ENCODE results near the gene RBM24.
"Not testable (repeated sequence)": the region's sequence is repeated elsewhere in the genome, so short reads cannot be mapped to it uniquely, and the experiment has no call there.

The RBM24 gene

DNA sequence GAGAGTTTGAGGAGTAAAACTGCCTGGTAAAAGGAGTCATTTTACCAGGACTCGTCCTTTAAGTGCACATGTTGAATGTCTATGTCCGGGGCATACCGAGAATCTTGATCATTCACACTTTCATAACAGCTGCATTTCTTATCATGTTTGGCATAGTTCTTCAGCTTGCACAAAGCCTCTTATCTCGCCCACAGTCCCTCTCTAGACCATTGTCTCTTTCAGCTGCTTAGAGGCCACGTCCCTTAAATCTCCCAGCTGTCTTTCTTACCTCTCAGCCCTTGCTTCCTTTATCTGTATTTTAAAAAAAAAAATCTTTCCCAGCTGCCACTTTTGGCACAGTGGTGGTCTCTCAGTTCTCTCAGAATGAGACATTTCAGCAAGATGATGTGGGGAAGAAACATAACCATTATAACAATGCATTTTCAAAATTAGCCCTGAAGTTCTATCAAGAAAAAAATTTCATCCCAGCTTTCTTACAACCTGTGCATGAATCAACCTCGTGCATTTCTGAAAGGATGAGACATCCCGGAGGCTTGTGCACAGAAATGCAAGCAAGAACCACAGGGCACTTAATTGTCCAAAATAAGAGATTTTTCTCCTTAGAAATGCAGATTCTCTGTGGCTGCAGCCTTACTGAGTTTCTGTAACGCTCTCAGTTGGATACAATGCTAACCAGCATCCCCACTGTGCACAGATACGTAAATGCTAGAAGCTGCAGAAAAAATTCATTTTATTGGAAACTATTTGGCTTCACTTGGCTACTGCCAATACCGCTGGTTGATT is 24.2 kb downstream of the RBM24 start:
- TF ChIP-seq FOXK2 (IDR thresholded peaks at IDR 0.05): no peak
- TF ChIP-seq BHLHE40 (IDR thresholded peaks at IDR 0.05; ENCODE audit: borderline replicate concordance): no peak
- no peak for TF ChIP-seq SP1 (IDR thresholded peaks at IDR 0.05)
- TF ChIP-seq L3MBTL2 (conservative IDR thresholded peaks at IDR 0.05): no peak
- TF ChIP-seq HDGF (IDR thresholded peaks at IDR 0.05; ENCODE audit: borderline replicate concordance): no peak
- TF ChIP-seq ARNT (IDR thresholded peaks at IDR 0.05): no peak
- no peak for TF ChIP-seq NFRKB (IDR thresholded peaks at IDR 0.05)
- TF ChIP-seq TARDBP (IDR thresholded peaks at IDR 0.05): no peak
- TF ChIP-seq CTBP1 (IDR thresholded peaks at IDR 0.05; ENCODE audit: borderline replicate concordance): no peak
- TF ChIP-seq LEF1 (IDR thresholded peaks at IDR 0.05; ENCODE audit: borderline replicate concordance): no peak
- TF ChIP-seq SUZ12 (IDR thresholded peaks at IDR 0.05): no peak
- TF ChIP-seq, protein P1, sequence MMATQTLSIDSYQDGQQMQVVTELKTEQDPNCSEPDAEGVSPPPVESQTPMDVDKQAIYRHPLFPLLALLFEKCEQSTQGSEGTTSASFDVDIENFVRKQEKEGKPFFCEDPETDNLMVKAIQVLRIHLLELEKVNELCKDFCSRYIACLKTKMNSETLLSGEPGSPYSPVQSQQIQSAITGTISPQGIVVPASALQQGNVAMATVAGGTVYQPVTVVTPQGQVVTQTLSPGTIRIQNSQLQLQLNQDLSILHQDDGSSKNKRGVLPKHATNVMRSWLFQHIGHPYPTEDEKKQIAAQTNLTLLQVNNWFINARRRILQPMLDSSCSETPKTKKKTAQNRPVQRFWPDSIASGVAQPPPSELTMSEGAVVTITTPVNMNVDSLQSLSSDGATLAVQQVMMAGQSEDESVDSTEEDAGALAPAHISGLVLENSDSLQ (IDR thresholded peaks at IDR 0.05): no peak
- TF ChIP-seq FOXM1 (IDR thresholded peaks at IDR 0.05; ENCODE audit: borderline replicate concordance): no peak
- CTCF ChIA-PET: interaction anchor here (0.6 kb wide), 1 partner anchor 8 kb away, joined by 4 read pairs; no protein-coding TSS in a partner anchor
- POLR2A ChIA-PET: no interaction called here
- no peak for DNase-seq (ENCODE audit: extremely low spot score)

DNA sequence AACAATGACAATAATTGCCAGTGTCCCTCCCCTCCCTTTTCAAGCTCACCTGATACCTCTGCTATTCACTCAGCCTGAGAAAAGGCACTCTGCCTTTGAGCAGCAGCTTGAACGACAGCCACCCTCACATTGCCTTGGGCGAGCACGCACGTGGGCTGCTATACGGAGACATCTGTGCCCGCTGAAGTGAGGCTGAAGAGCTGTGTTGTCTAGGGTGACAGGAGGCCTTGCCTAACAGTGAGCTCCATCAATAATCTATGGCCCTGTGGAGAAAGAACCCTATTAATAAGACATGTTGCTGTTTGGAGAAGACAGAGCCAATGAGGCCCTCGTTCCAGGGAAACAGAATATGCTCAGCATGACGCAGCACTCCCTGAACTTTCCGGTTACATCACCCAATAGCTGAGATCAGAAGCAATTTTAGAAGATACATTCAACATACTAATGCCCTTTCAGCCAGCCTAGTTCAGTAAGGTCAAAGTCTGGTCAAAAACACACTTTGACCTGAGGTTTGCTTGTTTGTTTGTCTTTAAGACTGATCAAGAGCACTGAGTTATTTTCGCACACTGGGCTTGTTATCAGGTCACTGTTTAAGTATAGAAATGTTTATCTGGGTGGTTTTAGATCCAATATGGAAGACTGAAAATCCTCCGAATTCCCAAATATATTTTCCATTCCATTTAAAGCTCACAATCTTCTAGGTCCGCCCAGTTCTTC is 30.6 kb downstream of the RBM24 start:
- ChIA-PET POLR2A (no interaction called here), CTCF (interaction anchor here (0.6 kb wide), 1 partner anchor 718 kb away, joined by 4 read pairs; no protein-coding TSS in a partner anchor)
- DNase-seq (ENCODE audit: extremely low spot score): peak; percentile 15
- TF ChIP-seq FOXM1 (IDR thresholded peaks at IDR 0.05; ENCODE audit: borderline replicate concordance) (no peak), BHLHE40 (IDR thresholded peaks at IDR 0.05; ENCODE audit: borderline replicate concordance) (no peak), ELF4 (IDR thresholded peaks at IDR 0.05) (no peak), NFRKB (IDR thresholded peaks at IDR 0.05) (no peak), FOXA1 (IDR thresholded peaks at IDR 0.05) (no peak), CTBP1 (IDR thresholded peaks at IDR 0.05; ENCODE audit: borderline replicate concordance) (no peak)

DNA sequence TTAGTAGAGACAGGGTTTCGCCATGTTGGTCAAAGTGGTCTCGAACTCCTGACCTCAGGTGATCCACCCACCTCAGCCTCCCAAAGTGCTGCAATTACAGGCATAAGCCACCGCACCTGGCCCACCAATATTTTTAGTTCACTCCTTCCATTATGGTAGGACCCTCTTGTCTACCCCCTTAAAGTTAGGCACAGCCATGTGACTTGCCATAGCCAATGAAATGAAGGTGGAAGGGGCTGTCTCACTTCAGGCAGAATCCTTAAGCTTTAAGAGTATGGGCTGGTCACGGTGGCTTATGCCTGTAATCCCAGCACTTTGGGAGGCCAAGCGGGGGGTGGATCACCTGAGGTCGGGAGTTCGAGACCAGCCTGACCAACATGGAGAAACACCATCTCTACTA is 32.1 kb downstream of the RBM24 start:
- CTCF ChIA-PET; DNase-seq (ENCODE audit: extremely low spot score); POLR2A ChIA-PET: not testable (repeated sequence)

DNA sequence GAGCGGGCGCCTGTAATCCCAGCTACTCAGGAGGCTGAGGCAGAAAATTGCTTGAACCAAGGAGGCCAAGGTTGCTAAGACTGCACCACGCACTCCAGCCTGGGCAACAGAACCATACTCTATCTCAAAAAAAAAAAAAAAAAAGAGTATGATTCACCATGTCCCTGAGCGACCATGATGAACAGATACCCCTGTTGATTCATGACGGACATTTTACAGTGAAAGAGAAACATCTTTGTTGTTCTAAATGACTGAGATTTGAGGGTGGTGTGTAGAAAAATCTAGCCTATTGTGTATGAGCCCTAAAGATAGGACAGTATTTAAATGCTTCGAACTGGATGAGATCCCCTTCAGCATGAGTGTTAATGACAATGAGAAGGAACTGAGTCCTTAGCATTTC is 32.8 kb downstream of the RBM24 start:
- ChIA-PET POLR2A (no interaction called here), CTCF (no interaction called here)
- TF ChIP-seq SUZ12 (IDR thresholded peaks at IDR 0.05): no peak
- no peak for TF ChIP-seq FOXA1 (IDR thresholded peaks at IDR 0.05)
- TF ChIP-seq ARNT (IDR thresholded peaks at IDR 0.05): no peak
- TF ChIP-seq LEF1 (IDR thresholded peaks at IDR 0.05; ENCODE audit: borderline replicate concordance): no peak
- TF ChIP-seq FOXK2 (IDR thresholded peaks at IDR 0.05): no peak
- no peak for TF ChIP-seq FOXM1 (IDR thresholded peaks at IDR 0.05; ENCODE audit: borderline replicate concordance)
- no peak for TF ChIP-seq CTBP1 (IDR thresholded peaks at IDR 0.05; ENCODE audit: borderline replicate concordance)
- TF ChIP-seq SP1 (IDR thresholded peaks at IDR 0.05): no peak
- TF ChIP-seq ZNF384 (IDR thresholded peaks at IDR 0.05): no peak
- no peak for TF ChIP-seq NFRKB (IDR thresholded peaks at IDR 0.05)
- TF ChIP-seq BHLHE40 (IDR thresholded peaks at IDR 0.05; ENCODE audit: borderline replicate concordance): no peak
- no peak for TF ChIP-seq L3MBTL2 (conservative IDR thresholded peaks at IDR 0.05)
- TF ChIP-seq ELF4 (IDR thresholded peaks at IDR 0.05): no peak
- TF ChIP-seq HDGF (IDR thresholded peaks at IDR 0.05; ENCODE audit: borderline replicate concordance): no peak
- TF ChIP-seq TARDBP (IDR thresholded peaks at IDR 0.05): no peak
- DNase-seq (ENCODE audit: extremely low spot score): no peak

DNA sequence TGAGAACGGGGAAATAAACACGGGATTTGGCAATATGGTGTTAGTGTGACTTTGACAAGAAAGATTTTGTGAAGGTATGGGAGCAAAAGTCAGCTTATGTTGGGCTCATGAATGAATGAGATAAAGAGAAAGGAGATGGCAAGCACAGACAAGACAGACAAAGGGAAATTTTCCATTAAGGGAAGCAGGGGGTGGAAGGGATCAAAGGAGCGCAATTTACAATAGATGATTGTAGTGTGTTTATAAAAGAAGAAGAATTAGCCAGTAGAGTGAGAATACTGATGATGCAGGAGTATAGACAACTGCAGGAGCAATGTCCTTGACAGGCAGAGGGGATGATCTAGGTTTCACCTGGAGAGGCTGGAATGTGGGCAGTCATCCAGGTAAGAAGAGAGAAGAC is 34.1 kb downstream of the RBM24 start:
- CTCF ChIA-PET: no interaction called here
- POLR2A ChIA-PET: no interaction called here
- TF ChIP-seq FOXA1 (IDR thresholded peaks at IDR 0.05): no peak
- no peak for TF ChIP-seq NFRKB (IDR thresholded peaks at IDR 0.05)
- no peak for TF ChIP-seq ARNT (IDR thresholded peaks at IDR 0.05)
- no peak for TF ChIP-seq ELF4 (IDR thresholded peaks at IDR 0.05)
- TF ChIP-seq HDGF (IDR thresholded peaks at IDR 0.05; ENCODE audit: borderline replicate concordance): no peak
- no peak for TF ChIP-seq FOXM1 (IDR thresholded peaks at IDR 0.05; ENCODE audit: borderline replicate concordance)
- no peak for TF ChIP-seq SUZ12 (IDR thresholded peaks at IDR 0.05)
- no peak for TF ChIP-seq TARDBP (IDR thresholded peaks at IDR 0.05)
- TF ChIP-seq FOXK2 (IDR thresholded peaks at IDR 0.05): no peak
- TF ChIP-seq LEF1 (IDR thresholded peaks at IDR 0.05; ENCODE audit: borderline replicate concordance): no peak
- TF ChIP-seq SP1 (IDR thresholded peaks at IDR 0.05): no peak
- DNase-seq (ENCODE audit: extremely low spot score): no peak

DNA sequence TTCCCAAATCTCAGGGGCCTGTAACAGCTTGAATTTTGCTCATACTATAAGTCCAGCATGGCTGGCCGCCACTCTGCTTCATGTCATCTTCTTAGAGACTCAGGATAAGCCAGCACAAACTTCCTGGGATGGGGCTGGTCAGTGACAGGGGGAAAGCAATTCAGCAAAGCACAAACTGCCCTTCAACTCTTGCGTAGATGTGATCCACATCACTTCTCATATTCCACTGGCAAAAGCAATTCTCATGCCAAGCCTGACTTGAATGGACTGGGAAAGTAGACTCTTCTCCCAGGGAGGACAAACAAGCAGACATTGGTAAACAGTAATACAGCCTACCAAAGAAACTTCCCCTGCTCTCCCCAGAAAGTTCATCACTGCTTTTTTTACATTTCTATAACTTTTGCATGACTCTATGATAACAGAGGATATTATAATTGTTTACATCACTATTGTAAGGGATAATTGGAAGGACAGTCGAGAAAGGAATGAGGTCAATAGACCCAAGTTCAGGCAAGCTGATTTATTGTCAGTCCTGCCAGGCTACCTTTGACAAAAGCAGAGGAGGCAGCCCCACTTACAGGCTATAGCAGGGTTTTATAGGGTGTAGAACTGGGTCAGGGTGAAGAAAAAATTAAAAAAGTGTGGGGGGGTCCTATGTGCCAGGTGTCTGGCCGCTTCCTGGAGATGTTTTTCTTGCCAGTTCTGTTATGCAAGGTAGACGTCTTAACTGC is 37.4 kb downstream of the RBM24 start:
- CTCF ChIA-PET: interaction anchor here (0.6 kb wide), 1 partner anchor 263 kb away, joined by 6 read pairs; no protein-coding TSS in a partner anchor
- POLR2A ChIA-PET: no interaction called here
- TF ChIP-seq FOXM1 (IDR thresholded peaks at IDR 0.05; ENCODE audit: borderline replicate concordance): no peak
- no peak for DNase-seq (ENCODE audit: extremely low spot score)

DNA sequence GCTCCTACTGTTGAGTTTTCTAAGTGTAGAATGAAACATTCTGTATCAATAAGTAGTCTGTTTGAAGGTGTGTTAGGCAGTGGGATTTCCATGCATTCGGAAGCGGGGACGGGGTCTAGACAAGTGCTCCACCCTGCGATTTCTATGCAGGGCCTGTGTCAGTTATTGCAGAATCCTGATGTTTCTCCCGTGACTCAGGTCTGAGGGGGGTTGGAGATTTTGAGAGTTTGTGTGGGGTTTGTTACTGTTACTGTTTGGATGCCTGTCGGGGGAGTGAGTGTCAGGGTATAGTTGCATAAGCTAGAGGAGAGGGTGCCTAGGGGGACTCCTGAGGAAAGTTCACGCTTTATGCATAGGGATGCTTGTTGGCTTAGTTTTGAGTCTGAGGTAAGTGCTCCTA is 39.1 kb downstream of the RBM24 start:
- POLR2A ChIA-PET; DNase-seq (ENCODE audit: extremely low spot score): not testable (repeated sequence)
- CTCF ChIA-PET: interaction anchor here (0.6 kb wide), 1 partner anchor 76 kb away, joined by 3 read pairs; no protein-coding TSS in a partner anchor

Measured in HEK293T (cell line).